Amniotic stem cell (primary cell): ENCODE data around the gene JSRP1.

Experiments
- DNase-seq: peaks from one replicate; lab custom pipeline; 2025; lab: John Stamatoyannopoulos, UW

Gene JSRP1

GRCh38 chr19:2232286-2233151, 23.7 kb downstream of the JSRP1 start:
- DNase-seq = no peak

DNA sequence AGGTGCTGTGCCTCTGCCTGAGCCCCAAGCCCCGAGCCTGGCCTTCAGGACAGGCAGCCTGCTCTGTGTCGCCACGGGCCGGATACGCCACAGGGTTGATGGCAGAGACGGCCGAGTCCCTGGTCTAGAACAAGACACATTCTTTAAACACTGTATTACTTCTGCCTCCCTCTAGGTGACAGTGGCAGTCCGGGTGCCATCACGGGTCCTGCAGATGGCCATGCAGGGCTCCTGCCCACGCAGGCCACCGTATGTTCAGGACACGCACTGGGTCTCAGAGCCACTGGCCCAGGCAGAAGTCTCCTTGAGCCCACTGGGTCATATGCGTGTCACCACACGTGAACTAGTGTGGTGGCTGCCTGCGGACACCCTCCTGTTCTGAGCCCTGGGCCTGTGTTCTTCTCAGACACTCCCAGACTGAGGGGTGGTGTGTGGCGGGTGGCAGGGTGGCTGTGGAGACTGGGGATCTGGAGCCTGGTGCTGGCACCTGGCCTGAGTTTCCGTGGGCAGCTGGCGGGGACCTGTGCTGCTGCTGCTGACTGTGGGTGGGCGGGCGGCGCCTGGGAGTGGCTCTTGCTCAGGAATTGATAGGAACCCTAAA, 24.5 kb downstream of the JSRP1 start:
- DNase-seq = no peak

DNA sequence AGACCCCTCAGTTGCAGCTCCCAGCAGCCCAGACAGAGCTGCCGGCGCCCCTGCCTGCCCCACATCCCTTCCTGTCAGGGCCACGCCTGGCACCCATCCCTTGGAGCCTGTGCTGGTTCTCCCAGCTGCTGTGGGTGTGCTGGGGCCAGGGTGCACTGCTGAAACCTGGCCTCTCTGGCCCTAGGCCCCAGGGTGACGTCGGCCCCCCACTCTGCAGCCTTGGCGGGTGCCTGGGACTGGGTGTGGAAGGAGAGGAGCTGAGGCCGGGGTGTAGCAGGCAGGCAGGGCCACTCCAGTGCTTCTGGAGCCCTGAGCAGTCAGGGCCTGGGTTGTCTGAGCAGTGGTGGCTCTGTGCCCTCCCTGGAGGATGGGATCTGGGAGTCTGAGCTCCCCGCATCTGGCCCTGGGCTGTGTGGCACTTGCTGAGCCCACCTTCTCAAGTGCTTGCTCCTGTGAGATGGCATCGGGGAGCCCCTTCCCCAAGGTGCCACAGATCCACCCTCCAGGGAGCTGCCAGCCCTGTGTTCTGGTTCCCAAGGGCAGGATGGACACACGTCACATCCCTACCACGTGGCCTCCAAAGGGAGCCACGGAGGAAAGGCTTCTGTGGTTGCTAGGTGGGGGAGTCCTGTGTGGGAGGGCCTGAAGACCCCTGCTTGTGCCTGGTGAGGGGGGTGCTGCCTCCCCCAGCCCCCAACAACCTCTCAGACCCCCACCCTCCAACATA, 25.2 kb downstream of the JSRP1 start:
- no peak for DNase-seq

DNA sequence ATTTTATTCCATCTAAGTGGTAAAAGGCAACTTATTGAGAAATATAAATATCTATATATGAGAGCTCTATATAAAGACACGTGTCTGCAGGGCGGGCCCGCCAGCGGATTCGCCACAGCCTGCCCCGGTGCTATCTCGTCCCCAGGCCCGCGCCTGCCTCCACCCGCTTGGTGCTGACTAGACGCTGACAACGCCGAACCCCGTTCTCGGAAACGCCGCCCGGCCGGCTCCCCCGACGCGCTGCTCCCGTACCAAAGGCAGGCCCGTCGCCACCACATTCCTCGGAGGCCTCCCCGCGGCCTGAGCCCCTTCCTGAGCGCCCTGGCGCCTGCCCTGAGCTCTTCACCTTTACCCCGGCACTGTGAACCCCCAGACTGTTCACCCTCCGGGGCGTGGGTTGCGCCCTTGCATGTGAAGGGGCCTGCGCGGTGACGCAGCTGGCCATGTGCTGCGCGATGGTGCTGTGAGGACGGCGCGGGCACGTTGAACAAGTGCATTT, 26.1 kb downstream of the JSRP1 start:
- no peak for DNase-seq

DNA sequence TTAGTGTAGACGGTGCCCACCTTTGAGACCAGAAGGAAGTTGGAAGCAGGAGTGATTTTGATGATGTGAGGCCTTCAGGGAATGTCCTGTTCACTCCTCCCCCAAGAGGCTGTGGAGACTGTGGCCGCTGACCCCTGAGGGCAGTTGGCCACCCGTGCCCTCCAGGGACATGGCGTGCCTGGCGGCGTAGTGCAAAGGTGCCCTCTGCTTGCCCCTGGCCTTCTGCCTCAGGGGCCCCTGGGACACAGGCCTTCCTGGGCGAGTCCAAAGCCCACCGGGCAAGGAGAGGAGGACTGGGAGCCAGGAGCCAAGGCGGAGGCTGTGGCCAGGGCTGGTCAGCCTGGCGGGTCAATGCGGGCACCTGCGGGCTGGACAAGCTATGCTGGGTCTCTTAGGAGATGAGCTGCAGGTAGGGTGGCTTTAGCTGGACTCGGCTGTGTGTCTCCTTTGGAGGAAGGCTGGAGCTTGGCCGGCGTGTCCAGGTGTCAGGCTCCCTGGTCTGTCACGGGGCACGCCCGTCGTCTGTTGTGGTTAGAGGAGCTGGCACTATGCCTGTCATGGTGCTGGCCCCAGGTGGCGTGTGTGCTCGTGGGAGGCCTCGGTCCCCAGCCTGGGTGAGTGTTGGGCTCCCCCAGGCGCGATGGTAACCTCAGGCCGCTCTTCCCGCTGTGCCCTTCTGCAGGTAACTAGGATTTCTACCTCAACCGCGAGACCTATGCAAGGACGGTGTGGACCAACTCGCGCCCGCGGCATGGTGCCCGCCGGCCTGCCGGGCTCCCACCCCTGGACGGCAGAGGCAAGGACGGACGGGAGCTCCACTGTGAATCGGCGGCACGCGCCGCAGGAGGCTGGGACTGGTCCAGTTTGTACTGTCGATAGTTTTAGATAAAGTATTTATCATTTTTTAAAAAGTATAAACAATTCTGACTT, 26.8 kb downstream of the JSRP1 start:
- DNase-seq = no peak

GRCh38 chr19:2228157-2229030, 27.8 kb downstream of the JSRP1 start:
- DNase-seq = no peak

- DNase-seq = no peak
Observed at GRCh38 chr19:2227415-2228156, 28.6 kb downstream of the JSRP1 start.

DNA sequence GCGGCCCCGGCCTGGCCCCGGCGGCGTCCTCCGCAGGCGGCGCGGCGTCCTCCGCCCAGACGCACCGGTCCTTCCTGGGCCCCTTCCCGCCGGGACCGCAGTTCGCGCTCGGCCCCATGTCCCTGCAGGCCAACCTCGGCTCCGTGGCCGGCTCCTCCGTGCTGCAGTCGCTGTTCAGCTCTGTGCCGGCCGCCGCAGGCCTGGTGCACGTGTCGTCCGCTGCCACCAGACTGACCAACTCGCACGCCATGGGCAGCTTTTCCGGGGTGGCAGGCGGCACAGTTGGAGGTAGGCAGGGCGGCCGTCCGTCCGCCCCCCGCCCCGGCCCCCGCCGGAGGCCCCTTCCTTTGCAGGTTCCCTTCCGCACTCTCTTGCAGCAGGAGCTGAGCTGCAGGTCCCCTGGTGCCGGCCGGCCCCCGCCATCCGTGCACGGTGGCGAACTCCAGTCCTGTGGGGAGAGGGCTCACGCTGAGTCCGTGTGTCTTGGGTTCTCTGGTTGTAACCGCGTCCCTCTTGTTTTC, 29.3 kb downstream of the JSRP1 start:
- no peak for DNase-seq

GRCh38 chr19:2226051-2226839, 30.0 kb downstream of the JSRP1 start:
- DNase-seq = no peak

- DNase-seq = no peak
Observed at GRCh38 chr19:2225415-2226050, 30.7 kb downstream of the JSRP1 start.

DNA sequence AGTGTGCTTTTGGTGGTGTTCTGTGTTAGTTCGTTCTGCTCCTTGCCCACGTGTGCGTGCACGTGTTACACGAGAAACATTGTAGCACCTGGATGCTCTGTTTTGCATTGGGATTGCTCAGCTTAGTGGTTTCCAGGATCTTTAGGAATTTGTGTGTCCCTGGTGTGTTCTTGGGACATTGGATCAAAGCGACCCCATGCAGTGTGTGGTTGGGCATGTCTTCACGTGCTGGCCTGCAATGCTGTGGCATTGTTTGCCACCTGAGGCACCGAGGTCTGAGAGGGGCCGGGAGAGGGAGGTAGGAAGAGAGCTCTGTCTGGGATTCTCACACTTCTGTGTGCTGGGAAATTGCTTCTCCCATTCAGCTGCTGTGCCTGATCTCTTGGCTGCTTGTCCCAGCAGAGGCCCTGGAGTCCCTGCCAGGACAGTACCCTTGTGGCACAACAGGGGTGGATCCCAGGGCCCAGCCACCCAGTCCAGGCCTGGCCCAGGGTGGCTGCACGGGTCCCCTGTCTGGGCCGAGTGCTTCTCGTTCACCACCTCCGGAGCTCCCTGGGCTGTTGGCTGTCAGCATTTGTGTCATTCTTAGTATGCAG, 31.4 kb downstream of the JSRP1 start:
- DNase-seq = no peak

DNA sequence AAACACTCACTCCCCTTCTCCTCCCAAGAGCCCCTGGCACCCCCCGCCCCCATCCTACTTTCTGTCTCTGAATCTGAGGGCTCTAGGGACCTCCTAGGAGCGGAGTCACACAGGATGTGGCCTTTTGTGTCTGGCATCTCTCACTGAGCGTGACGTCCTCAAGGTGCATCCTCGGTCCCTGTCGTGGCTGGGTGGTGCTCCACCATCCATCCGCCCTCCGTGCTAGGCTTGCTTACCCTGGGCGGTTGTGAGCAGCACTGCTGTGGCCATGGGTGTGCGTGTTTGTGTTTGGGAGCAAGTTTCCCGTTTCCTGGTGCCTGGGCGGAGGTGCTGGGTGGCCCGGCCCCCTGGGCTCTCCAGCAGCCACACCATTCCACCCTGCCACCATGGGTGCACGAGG, 32.3 kb downstream of the JSRP1 start:
- DNase-seq = no peak

DNA sequence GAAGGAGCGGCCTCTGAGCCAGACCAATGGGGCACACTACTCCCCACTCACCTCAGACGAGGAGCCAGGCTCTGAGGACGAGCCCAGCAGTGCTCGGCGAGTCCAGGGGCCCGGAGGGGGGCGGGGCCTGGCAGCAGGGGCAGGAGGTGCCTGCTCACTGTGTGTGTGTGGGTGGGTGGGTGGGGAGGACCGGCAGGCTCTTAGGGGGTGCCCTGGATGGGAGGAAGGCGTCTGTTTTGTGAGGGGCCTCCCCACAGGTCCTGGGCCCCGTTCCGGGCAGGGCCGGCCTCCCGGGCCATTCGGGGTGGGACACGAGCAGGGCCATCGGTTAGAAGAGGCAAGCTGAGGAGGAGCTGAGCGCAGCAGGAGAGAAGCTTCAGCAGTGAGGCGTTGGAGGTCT, 32.8 kb downstream of the JSRP1 start:
- DNase-seq = no peak

DNA sequence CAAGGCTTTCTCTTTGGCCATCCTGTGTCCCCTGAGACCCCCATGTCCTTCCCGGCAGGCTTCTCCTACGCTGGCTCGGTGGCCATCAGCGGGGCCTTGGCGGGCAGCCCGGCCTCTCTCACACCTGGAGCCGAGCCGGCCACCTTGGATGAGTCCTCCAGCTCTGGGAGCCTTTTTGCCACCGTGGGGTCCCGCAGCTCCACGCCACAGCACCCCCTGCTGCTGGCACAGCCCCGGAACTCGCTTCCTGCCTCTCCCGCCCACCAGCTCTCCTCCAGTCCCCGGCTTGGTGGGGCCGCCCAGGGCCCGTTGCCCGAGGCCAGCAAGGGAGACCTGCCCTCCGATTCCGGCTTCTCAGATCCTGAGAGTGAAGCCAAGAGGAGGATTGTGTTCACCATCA, 34.3 kb downstream of the JSRP1 start:
- DNase-seq = no peak

- DNase-seq = no peak
Observed at GRCh38 chr19:2221250-2221831, 34.9 kb downstream of the JSRP1 start.

DNA sequence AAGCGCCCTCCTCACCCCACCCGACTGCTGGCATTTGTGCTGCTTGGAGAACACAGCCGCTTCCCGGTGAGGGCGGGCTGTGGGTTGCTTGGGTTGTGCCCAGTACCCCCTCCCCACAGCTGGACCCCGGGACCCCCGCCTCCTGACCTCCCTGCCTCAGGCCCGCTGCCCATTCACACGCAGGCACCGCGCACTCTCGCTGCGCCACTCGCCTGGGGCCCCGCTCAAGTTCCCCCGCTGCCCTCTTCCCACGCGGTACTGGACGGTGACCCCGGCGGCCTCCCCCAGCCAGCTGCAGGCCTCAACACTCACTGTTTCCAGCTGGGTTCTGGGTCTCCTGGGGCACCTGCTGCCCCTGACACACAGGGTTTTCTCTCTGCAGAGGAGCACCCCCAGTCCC, 36.5 kb downstream of the JSRP1 start:
- DNase-seq = no peak

- DNase-seq = no peak
Observed at GRCh38 chr19:2217591-2217990, 38.6 kb downstream of the JSRP1 start.
